Measurements from ENCODE around the gene MYPOP. TPM values are rescaled to one million over a fixed set of nuclear protein-coding genes. Genes with fewer than 3 reads are reported as not detected.
A peak's percentile ranks its signal among the peaks of the same experiment; 100 is the strongest.

MYPOP gene
- total and polyA plus RNA-seq, 2 of the 13 experiments (the other 11 are each of a cell fraction or from before 2014, with no cell fraction given), result 2.3 to 2.7 TPM

GRCh38 chr19:45863840-45864628 is 38.4 kb downstream of the MYPOP start, which contains the start of gene FOXA3 (continued):
- TF ChIP-seq ZHX2 (IDR thresholded peaks at IDR 0.05; ENCODE audit: low read depth), result no peak
- 0 out of 2 replicates have a peak, but pooled peaks have one; percentile 46 for TF ChIP-seq ZHX2 (CRISPR knock-in tag; IDR thresholded peaks at IDR 0.05; ENCODE audit: borderline replicate concordance)
- no peak for TF ChIP-seq RARG (CRISPR knock-in tag; IDR thresholded peaks at IDR 0.05; ENCODE audit: low read depth)
- peak; percentile 31; the same call in 1 of the 2 replicates for TF ChIP-seq NFKB2 (CRISPR knock-in tag; IDR thresholded peaks at IDR 0.05; ENCODE audit: borderline replicate concordance)
- peak; percentile 57; the same call in 1 of the 2 replicates for TF ChIP-seq TAF1 (CRISPR knock-in tag; IDR thresholded peaks at IDR 0.05)
- TF ChIP-seq MAF1 (CRISPR knock-in tag; IDR thresholded peaks at IDR 0.05; ENCODE audit: borderline replicate concordance), result no peak
- TF ChIP-seq MED1 (CRISPR knock-in tag; IDR thresholded peaks at IDR 0.05), result peak; percentile 80
- no peak; the same call in 1 of the 2 replicates for TF ChIP-seq TEF (CRISPR knock-in tag; IDR thresholded peaks at IDR 0.05)
- TF ChIP-seq NR1H2 (CRISPR knock-in tag; IDR thresholded peaks at IDR 0.05; ENCODE audit: borderline replicate concordance, low read depth), result no peak
- TF ChIP-seq MEIS1 (CRISPR knock-in tag; IDR thresholded peaks at IDR 0.05; ENCODE audit: borderline replicate concordance), result peak; percentile 44; the same call in 1 of the 2 replicates
- no peak for TF ChIP-seq ZNF367 (CRISPR knock-in tag; IDR thresholded peaks at IDR 0.05; ENCODE audit: borderline replicate concordance)
- TF ChIP-seq, protein P1, sequence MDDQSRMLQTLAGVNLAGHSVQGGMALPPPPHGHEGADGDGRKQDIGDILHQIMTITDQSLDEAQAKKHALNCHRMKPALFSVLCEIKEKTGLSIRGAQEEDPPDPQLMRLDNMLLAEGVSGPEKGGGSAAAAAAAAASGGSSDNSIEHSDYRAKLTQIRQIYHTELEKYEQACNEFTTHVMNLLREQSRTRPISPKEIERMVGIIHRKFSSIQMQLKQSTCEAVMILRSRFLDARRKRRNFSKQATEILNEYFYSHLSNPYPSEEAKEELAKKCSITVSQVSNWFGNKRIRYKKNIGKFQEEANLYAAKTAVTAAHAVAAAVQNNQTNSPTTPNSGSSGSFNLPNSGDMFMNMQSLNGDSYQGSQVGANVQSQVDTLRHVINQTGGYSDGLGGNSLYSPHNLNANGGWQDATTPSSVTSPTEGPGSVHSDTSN (CRISPR knock-in tag; IDR thresholded peaks at IDR 0.05; ENCODE audit: borderline replicate concordance), result no peak; the same call in 1 of the 2 replicates
- TF ChIP-seq FOXM1 (CRISPR knock-in tag; IDR thresholded peaks at IDR 0.05), result no peak
- no peak for TF ChIP-seq ZC3H13 (CRISPR knock-in tag; IDR thresholded peaks at IDR 0.05)
- 0 out of 2 replicates have a peak, but pooled peaks have one; percentile 18 for TF ChIP-seq ZNF430 (CRISPR knock-in tag; IDR thresholded peaks at IDR 0.05)
- no peak for TF ChIP-seq ATRX (CRISPR knock-in tag; IDR thresholded peaks at IDR 0.05; ENCODE audit: borderline replicate concordance)
- no peak for TF ChIP-seq SP140L (CRISPR knock-in tag; IDR thresholded peaks at IDR 0.05; ENCODE audit: borderline replicate concordance)
- no peak for TF ChIP-seq ZNF724P (CRISPR knock-in tag; IDR thresholded peaks at IDR 0.05; ENCODE audit: borderline replicate concordance)
- TF ChIP-seq PHF21A (CRISPR knock-in tag; IDR thresholded peaks at IDR 0.05), result peak; percentile 57; the same call in 1 of the 2 replicates
- no peak for TF ChIP-seq IRX3 (CRISPR knock-in tag; IDR thresholded peaks at IDR 0.05; ENCODE audit: borderline replicate concordance, low read depth)
- no peak for TF ChIP-seq MTF2 (CRISPR knock-in tag; IDR thresholded peaks at IDR 0.05; ENCODE audit: borderline replicate concordance)
